A673 (cell line): ENCODE data around the gene SGSM2.

Source experiments
- EZH2 ChIP-seq: fragments of 200-600 bp; sonication (generic); IDR thresholded peaks from 2 replicates; pipeline ENCODE4 v1.6.1; 2017; ENCODE audit warnings: borderline replicate concordance, low read depth, mild to moderate bottlenecking, mixed read lengths, antibody characterized with exemption, low read length; ENCODE audit not compliant: poor library complexity, severe bottlenecking
- TF ChIP-seq, protein P1 (sequence below): fragments of 300-800, 200-600 bp; sonication (generic); conservative IDR thresholded peaks from 2 replicates; pipeline ENCODE4 v1.5.1; 2017; ENCODE audit warnings: low read depth, mild to moderate bottlenecking, antibody characterized with exemption, low read length, moderate library complexity, mixed read lengths

DNA sequence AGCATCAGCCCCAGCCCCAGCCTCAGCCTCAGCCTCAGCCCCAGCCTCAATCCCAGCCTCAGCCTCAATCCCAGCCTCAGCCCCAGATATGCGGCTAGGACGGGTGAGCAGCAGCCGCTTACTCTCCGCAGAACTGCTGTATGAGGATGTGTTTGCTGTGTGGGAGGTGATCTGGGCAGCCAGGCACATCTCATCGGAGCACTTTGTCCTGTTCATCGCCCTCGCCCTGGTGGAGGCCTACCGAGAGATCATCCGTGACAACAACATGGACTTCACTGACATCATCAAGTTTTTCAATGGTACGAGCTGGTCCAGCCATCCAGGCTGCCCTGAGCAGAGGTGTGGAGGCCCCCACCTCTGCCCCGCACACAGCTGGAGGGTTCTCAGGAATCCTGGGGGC, 41.6 kb downstream of the SGSM2 start:
- TF ChIP-seq, protein P1, sequence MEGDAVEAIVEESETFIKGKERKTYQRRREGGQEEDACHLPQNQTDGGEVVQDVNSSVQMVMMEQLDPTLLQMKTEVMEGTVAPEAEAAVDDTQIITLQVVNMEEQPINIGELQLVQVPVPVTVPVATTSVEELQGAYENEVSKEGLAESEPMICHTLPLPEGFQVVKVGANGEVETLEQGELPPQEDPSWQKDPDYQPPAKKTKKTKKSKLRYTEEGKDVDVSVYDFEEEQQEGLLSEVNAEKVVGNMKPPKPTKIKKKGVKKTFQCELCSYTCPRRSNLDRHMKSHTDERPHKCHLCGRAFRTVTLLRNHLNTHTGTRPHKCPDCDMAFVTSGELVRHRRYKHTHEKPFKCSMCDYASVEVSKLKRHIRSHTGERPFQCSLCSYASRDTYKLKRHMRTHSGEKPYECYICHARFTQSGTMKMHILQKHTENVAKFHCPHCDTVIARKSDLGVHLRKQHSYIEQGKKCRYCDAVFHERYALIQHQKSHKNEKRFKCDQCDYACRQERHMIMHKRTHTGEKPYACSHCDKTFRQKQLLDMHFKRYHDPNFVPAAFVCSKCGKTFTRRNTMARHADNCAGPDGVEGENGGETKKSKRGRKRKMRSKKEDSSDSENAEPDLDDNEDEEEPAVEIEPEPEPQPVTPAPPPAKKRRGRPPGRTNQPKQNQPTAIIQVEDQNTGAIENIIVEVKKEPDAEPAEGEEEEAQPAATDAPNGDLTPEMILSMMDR: no peak
- no peak for TF ChIP-seq EZH2
